Body of pancreas (tissue), 4 donors: ENCODE results near the gene BACH2.

Experiments
- CTCF ChIP-seq, 7 experiments: fragments of 450-650 bp in 4 of 7; fragments of 200-600 bp in 3 of 7; sonication (generic) in 3 of 7; IDR thresholded peaks; one replicate each; pipeline ENCODE4 v1.5.1; 2016 to 2019; ENCODE audit warnings: antibody characterized with exemption in 7 of 7
- POLR2A ChIP-seq, 3 donors: fragments of 450-650 bp; IDR thresholded peaks; one replicate each; pipeline ENCODE4 v1.6.1; 2016; ENCODE audit warnings: antibody characterized with exemption in 3 of 3, mild to moderate bottlenecking in 2 of 3

GRCh38 chr6:90273863-90274262, 22.8 kb downstream of the BACH2 start:
- TF ChIP-seq CTCF (IDR thresholded peaks at IDR 0.05) (no peak), POLR2A (IDR thresholded peaks at IDR 0.05) (no peak)
